Sigmoid colon (tissue), 4 donors: ENCODE data around the gene SGCD.

Experiments
- EP300 ChIP-seq, 4 donors: sonication (generic); formaldehyde crosslinking; IDR thresholded peaks; one replicate each; pipeline ENCODE4 v1.6.1; 2017; ENCODE audit warnings: antibody characterized with exemption in 4 of 4
- POLR2A ChIP-seq, 2 donors: fragments of 450-650 bp; IDR thresholded peaks; one replicate each; pipeline ENCODE4 v1.6.1; 2016; ENCODE audit warnings: antibody characterized with exemption in 2 of 2, mild to moderate bottlenecking in 2 of 2, moderate library complexity in 2 of 2
- TF ChIP-seq, protein P1 (sequence below), 4 experiments: fragments of 450-650 bp in 3 of 4; fragments of 200-600 bp in 1 of 4; IDR thresholded peaks; one replicate each; pipeline ENCODE4 v1.5.1; 2016 to 2019; ENCODE audit warnings: antibody characterized with exemption in 4 of 4, mild to moderate bottlenecking in 3 of 4, moderate library complexity in 2 of 4

GRCh38 chr5:156556666-156557406 is 229.9 kb downstream of the SGCD start:
- TF ChIP-seq POLR2A (IDR thresholded peaks at IDR 0.05) (no peak), EP300 (IDR thresholded peaks at IDR 0.05) (no peak)
- TF ChIP-seq, protein P1, sequence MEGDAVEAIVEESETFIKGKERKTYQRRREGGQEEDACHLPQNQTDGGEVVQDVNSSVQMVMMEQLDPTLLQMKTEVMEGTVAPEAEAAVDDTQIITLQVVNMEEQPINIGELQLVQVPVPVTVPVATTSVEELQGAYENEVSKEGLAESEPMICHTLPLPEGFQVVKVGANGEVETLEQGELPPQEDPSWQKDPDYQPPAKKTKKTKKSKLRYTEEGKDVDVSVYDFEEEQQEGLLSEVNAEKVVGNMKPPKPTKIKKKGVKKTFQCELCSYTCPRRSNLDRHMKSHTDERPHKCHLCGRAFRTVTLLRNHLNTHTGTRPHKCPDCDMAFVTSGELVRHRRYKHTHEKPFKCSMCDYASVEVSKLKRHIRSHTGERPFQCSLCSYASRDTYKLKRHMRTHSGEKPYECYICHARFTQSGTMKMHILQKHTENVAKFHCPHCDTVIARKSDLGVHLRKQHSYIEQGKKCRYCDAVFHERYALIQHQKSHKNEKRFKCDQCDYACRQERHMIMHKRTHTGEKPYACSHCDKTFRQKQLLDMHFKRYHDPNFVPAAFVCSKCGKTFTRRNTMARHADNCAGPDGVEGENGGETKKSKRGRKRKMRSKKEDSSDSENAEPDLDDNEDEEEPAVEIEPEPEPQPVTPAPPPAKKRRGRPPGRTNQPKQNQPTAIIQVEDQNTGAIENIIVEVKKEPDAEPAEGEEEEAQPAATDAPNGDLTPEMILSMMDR (IDR thresholded peaks at IDR 0.05) = no peak
